ENCODE results near the gene TAF11L2. TPM values are rescaled to one million over a fixed set of nuclear protein-coding genes. Genes with fewer than 3 reads are reported as not detected.

TAF11L2 gene
- total RNA-seq, 4 donors from 2014 or later: not detected

Small RNAs within 50 kb of the gene (small RNA-seq; reads per million reads assigned to genes)
- 0 reads per million in 3 donors for gene AC106774.3

Other genes starting within 250 kb of the TAF11L2 start
- not detected for gene TAF11L3, start 20.1 kb downstream of the TAF11L2 start, total RNA-seq
- not detected for gene TAF11L4, start 23.6 kb downstream of the TAF11L2 start, total RNA-seq
- gene TAF11L5, start 27.0 kb downstream of the TAF11L2 start, total RNA-seq: not detected
- gene TAF11L6, start 30.4 kb downstream of the TAF11L2 start, total RNA-seq: not detected
- not detected for gene TAF11L7, start 87.5 kb downstream of the TAF11L2 start, total RNA-seq
- gene TAF11L8, start 92.7 kb downstream of the TAF11L2 start, total RNA-seq: not detected
- not detected for gene TAF11L9, start 96.2 kb downstream of the TAF11L2 start, total RNA-seq
- not detected for gene TAF11L10, start 99.6 kb downstream of the TAF11L2 start, total RNA-seq
- not detected for gene TAF11L11, start 106.0 kb downstream of the TAF11L2 start, total RNA-seq
- not detected for gene TAF11L12, start 112.2 kb downstream of the TAF11L2 start, total RNA-seq
- not detected for gene TAF11L13, start 133.9 kb downstream of the TAF11L2 start, total RNA-seq
- gene TAF11L14, start 136.2 kb downstream of the TAF11L2 start, total RNA-seq: not detected